Esophagus mucosa (tissue), 1 donor: ENCODE results near the gene NOTCH4. TPM values are rescaled to one million over a fixed set of nuclear protein-coding genes. Genes with fewer than 3 reads are reported as not detected.
"Not testable (repeated sequence)": the region's sequence is repeated elsewhere in the genome, so short reads cannot be mapped to it uniquely, and the experiment has no call there.

Experiments
- ATAC-seq: fragments of 200-7000 bp; cut with Tn5 transposase; one replicate; pipeline ENCODE4 v1.9.1; 2020
- total RNA-seq: library from RNA; stranded (reverse); gene quantifications from one replicate; pipeline ENCODE4 v1.2.4, GENCODE V29; 2023
- donor health status: DM: yes; HTN: yes; CAD: no.

Gene NOTCH4
- total RNA-seq, 1 donor from 2014 or later = 2.7 TPM

GRCh38 chr6:32216998-32217397 lies 6.9 kb downstream of the NOTCH4 start:
- ATAC-seq = no peak

GRCh38 chr6:32216285-32216684 lies 7.6 kb downstream of the NOTCH4 start:
- no peak for ATAC-seq

- ATAC-seq = no peak
Measured at GRCh38 chr6:32215617-32216016, 8.2 kb downstream of the NOTCH4 start.

- ATAC-seq = no peak
Measured at GRCh38 chr6:32214126-32214525, 9.7 kb downstream of the NOTCH4 start.

GRCh38 chr6:32213649-32214048 lies 10.2 kb downstream of the NOTCH4 start:
- no peak for ATAC-seq

GRCh38 chr6:32212076-32212760 lies 11.6 kb downstream of the NOTCH4 start:
- peak; percentile 43 for ATAC-seq

GRCh38 chr6:32211432-32211831 lies 12.4 kb downstream of the NOTCH4 start:
- ATAC-seq = not testable (repeated sequence)

GRCh38 chr6:32210191-32210601 lies 13.7 kb downstream of the NOTCH4 start:
- no peak for ATAC-seq

GRCh38 chr6:32208996-32209395 lies 14.9 kb downstream of the NOTCH4 start:
- no peak for ATAC-seq

- ATAC-seq = peak; percentile 9
Measured at GRCh38 chr6:32204268-32204715, 19.6 kb downstream of the NOTCH4 start.

- no peak for ATAC-seq
Measured at GRCh38 chr6:32203426-32204267, 20.2 kb downstream of the NOTCH4 start.

- ATAC-seq = no peak
Measured at GRCh38 chr6:32202186-32202585, 21.7 kb downstream of the NOTCH4 start.

- ATAC-seq = no peak
Measured at GRCh38 chr6:32200711-32201475, 23.0 kb downstream of the NOTCH4 start.

- ATAC-seq = no peak
Measured at GRCh38 chr6:32198866-32199265, 25.0 kb downstream of the NOTCH4 start.

- no peak for ATAC-seq
Measured at GRCh38 chr6:32198345-32198696, 25.5 kb downstream of the NOTCH4 start.

GRCh38 chr6:32196682-32197616 lies 26.9 kb downstream of the NOTCH4 start:
- ATAC-seq = no peak

GRCh38 chr6:32195902-32196681 lies 27.8 kb downstream of the NOTCH4 start:
- ATAC-seq = peak; percentile 16

GRCh38 chr6:32195652-32195901 lies 28.3 kb downstream of the NOTCH4 start:
- ATAC-seq = peak; percentile 94

- peak; percentile 8 for ATAC-seq
Measured at GRCh38 chr6:32194825-32195651, 28.8 kb downstream of the NOTCH4 start.

- no peak for ATAC-seq
Measured at GRCh38 chr6:32194388-32194787, 29.5 kb downstream of the NOTCH4 start.

GRCh38 chr6:32193096-32193495 lies 30.8 kb downstream of the NOTCH4 start:
- ATAC-seq = not testable (repeated sequence)
